ENCODE measurements around the gene LRRC59.

- TF ChIP-seq CTCF (optimal IDR thresholded peaks at IDR 0.05 in 1 of 3, IDR thresholded peaks at IDR 0.05 in 1 of 3, conservative IDR thresholded peaks at IDR 0.05 in 1 of 3; ENCODE audit: extremely low read depth in 1 of 3, insufficient read depth in 2 of 3, low read length in 3 of 3) (no peak), EZH2 (IDR thresholded peaks at IDR 0.05; ENCODE audit: low read length) (no peak)
Observed at GRCh38 chr17:50432125-50432762, 34.9 kb upstream of the LRRC59 start.
